GM21786 (cell line): ENCODE data around the gene C1orf226.
"Not testable (repeated sequence)": the region's sequence is repeated elsewhere in the genome, so short reads cannot be mapped to it uniquely, and the experiment has no call there.

ENCODE experiments used
- ATAC-seq: cut with Tn5 transposase; IDR thresholded peaks from one replicate; pipeline ENCODE4 v1.9.1; 2021; ENCODE audit not compliant: unreplicated experiment

C1orf226 gene

DNA sequence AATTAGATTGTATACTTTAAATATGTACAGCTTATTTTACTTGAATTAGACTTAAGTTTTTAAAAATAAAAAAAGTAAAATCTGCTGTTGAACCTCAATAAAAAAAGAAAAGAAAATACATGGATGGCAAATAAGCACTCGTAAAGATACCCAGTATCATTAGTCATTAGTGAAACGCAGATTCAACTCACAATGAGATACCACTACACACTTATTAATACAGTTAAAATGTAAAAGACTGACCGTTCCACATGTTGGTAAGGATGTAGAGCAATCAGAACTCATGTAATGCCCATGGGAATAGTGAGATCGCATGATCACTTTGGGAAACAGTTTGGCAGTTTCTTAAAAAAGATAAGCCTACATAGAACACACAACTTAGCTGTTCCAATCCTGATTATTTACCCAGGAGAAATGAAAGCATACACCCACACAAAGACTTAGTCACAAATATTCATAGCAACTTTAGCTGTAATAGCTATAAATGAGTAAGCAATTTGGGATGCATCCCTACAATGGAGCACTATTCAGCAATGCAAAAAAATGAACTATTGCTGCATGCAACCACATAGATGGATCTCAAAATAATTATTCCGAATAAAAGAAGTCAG, 23.1 kb downstream of the C1orf226 start:
- no peak for ATAC-seq

DNA sequence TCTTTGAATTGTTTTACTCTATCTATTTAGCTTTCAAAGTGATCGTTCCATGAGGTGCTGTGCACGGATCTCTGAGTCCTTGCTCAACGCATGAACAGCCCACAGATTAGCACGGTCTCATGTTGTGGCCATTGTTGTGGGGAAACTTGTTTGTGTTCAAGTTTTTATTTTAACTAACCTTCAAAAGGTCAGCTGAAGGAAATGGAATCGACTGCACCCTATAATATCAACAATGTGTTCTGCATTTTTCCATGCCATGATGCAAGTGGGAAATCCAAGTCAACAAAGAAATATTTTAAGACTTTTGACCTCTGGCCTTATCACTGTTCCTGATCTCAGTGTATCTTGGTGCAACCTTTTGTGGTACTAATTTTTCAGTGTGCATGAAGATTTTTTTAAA, 24.3 kb downstream of the C1orf226 start:
- ATAC-seq, result no peak

DNA sequence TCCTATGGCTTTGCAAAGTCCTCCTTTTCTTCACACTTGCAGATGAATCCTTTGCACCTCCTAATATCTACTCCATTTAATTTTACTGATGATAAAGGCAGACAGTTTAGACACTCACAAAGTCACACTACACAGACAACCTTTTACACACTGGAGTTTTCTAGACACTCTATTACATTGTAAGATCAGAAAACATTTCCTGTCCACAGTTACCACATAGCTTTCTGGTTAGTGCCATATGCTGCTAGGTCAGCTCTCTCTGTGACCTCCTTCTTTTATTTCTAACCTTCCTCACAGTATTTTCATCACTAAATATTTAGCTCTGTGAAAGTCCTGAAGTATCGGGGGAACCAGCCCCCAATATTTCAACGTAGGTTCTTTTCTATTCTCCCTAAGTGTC, 25.3 kb downstream of the C1orf226 start:
- no peak for ATAC-seq

DNA sequence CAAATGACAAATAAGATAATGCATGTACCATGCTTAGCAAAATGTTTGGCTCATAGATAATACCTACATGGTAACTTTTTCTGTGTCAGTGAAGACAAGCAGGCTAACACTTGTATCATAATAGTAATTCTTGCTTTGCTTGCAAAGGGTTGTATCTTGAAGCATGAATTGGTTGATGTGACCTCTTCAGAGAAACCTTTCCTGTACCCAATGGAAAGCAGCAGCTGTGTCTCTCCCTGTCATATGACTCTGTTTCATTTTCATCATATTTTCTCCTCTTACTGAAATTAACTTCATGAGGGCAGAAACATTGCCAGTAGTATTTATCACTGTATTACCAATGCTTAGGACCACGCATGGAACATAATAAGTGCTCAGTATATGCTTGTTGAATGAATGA, 26.0 kb downstream of the C1orf226 start:
- no peak for ATAC-seq

DNA sequence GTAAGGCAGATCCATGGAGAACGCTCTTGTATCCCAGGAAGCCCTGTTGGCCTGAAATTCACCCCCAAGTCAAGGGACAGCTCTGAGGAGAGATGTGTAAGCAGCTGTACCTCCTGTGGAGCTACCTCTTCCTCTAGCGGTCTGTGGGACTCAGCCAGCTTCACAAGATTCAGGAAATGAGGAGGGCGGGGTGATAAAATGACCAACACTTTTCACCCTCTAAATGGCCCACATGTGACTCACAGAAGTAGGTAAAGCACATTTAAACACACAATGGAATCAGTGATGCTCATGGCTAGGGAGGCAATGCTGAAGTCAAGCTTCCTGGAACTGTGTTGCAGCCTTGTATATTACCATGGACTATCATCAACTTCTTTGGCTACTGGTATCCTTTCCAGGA, 30.5 kb downstream of the C1orf226 start, which contains the start of gene SH2D1B:
Gene SH2D1B, minus strand, starts transcription at position 135 of the 400 bp plus-strand sequence. Its CDS starts 120 bp downstream, at position 15.
- ATAC-seq, result no peak

DNA sequence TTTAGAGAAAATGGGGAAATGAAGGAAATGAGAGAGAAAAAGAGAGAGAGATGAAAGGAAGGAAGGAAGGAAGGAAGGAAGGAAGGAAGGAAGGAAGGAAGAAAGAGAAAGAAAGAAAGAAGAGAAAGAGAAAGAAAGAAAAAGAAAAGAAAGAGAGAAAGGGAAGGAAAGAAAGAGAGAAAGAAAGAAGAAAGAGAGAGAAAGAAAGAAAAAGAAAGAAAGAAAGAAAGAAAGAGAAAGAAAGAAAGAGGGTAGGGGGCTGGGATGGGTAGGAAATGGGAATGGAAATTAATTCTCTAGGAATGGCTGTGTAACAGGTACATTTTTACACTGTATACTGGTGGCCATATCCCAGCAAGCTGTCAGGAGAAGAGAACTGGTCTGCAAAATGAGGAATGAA, 34.7 kb downstream of the C1orf226 start:
- no peak for ATAC-seq

DNA sequence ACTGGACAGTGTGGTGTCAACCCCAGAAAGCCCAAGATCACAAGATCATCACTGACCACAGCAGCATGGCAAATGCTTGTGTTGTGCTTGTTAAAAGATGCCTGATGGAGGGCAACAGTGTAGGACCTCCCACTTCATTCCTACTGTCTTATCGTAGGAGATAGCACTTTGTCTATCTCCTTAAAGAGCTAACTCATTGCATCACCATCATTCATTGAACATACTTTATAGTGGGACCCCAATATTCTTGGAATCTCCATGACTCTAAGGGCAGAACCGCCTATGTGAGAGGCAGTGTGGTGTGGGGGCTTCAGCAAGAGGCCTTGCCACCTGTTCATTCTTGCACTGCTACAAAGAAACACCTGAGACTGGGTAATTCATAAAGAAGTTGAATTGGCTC, 35.4 kb downstream of the C1orf226 start:
- ATAC-seq, result no peak

DNA sequence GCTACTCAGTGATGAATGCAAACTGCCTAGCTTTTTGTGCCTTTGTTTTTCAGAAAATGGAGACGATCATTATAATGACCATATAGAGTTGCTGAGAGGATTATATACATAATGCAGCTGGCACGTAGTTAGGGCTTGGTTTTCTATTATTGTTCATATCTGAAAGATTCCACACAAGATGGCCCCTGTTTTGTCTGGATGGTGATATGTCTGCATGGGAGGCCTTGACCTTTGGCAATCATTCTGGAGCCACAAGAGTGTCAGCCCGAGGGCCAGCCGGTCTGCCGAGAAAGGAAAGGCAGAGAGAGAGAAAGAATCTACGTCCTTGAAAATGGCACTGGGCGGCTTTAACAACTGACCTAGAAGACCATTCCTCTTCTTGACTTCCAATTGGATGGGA, 36.1 kb downstream of the C1orf226 start:
- ATAC-seq, result no peak

DNA sequence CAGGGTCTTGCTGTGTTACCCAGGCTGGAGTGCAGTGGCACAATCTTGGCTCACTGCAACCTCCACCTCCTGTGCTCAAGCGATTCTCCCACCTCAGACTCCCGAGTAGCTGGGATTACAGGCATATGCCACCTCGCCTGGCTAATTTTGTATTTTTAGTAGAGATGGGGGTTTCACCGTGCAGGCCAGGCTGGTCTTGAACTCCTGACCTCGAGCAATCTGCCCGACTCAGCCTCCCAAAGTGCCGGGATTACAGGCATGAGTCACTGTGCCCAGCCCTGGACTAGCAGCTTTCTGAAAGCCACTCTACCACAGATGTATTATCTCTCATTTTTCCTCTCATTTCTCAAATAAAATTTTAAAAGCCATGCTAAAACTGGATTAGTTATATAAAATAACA, 37.1 kb downstream of the C1orf226 start:
- not testable (repeated sequence) for ATAC-seq

DNA sequence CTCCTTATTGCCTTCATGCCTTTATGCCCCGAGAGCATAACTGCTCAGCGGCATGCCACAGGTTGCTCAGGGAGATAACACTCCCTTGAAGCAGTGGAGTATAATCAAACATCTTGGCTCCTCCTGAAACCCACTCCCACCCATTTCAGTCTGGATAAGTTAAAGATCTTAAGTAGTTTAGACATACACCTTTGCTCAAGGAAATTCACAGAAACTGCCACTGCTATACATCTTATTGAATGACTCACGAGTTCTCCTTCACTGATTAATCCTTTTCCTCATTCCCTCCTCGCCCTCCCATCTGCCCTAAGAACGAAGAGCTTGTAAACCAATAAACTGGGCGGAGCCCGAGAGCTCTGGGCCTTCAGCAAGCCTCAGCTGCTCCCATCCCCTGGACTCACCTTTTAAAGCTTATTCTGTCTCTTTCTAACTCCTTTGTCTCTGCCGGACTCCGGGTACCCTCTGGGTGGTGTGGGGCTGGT, 38.0 kb downstream of the C1orf226 start:
- not testable (repeated sequence) for ATAC-seq

DNA sequence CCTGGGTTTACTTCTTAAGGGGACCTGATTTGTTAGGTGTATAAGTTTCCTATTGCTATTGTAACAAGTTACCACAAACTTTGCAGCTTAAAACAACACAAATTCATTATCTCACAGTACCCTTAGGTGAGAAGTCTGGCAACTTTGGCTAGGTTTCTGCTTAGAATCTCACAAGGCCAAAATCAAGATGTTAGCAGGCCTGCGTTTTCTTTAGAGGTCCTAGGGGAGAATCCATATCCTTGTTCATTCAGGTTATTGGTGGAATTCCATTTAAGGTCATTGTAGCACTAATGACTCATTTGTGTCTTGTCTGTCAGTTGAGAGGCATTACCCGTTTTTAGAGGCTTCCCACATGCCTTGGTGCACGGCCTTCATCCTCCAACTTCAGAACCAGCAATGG, 38.6 kb downstream of the C1orf226 start:
- no peak for ATAC-seq

DNA sequence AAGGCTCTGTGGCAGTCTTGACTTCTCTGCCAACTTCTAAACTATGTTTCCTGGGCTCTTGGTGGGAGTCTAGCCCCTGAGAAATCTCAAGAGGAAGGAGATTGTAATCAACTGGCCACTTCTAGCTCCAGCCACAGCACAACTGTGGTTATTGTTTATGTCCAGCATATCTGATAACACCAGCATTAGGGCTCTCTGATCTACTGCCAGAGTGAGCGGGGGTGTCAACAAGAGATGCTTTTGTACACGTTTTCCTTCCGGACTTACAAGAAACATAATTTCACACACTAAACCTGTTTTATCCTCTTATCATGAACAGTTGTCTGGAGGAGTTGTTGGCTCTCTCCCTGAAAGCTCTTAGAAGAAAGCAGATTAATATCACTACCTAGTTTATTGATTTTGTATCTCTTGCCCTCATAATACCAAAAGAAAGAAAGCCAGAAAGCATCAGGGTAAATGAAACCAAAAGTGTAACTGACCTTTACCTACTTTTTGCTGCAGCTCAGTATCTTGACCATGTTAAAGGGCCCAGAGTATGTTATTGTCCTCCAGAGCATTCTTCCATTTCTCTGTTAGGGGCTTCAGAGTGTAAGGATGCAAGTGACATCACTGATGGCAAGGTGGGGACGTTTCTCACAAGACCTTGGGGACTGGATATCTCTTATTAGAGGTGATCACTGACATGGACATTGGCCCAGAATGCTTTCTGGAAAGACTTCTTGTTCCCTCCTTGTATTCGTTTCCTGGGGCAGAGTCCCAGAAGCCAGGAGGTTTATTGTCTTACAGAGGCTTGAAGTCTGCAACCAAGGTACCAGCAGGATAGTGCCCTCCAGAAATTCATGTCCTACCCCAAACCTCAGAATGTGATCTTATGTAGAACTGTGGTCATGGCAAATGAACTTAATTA, 40.0 kb downstream of the C1orf226 start:
- ATAC-seq, result no peak

DNA sequence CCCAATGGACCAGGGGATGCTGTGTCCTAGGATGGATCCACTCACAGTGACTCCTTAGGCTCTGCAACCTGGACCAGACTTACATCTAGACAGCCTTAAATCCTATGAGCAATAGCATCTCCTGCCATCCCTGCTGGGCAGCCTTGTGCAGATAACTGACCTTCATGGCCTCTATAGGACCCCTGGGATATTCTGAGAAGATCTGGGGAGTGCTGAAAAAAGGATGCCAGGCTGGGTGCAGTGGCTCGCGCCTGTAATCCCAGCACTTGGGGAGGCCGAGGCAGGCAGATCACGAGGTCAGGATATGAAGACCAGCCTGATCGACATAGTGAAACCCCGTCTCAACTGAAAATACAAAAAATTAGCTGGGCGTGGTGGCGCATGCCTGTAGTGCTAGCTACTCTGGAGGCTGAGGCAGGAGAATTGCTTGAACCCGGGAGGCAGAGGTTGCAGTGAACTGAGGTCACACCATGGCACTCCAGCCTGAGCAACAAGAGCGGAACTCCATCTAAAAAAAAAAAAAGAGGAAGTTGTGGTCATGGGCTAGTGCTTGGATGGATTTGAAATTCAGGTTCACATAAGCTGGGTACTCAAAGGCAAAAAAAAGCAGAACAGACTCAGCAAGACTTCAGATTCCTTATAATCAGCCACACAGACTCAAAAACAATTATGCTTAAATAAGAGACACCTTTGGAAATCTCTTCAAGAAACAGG, 41.3 kb downstream of the C1orf226 start:
- ATAC-seq, result no peak

DNA sequence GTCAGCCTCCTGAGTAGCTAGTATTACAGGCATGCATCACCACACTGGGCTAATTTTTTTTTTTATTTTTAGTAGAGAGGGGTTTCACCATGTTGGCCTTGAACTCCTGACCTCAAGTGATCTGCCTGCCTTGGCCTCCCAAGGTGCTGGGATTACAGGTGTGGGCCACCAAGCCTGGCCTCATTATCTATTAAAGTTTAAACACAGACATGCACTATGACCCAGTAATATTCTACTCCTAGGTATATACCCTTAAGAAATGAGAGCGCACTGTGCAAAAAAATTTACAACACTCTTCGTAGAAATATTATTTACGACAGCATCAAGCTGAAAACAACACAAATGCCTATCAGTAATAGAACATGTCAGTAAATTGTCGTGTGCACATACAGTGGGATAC, 49.1 kb downstream of the C1orf226 start:
- no peak for ATAC-seq

DNA sequence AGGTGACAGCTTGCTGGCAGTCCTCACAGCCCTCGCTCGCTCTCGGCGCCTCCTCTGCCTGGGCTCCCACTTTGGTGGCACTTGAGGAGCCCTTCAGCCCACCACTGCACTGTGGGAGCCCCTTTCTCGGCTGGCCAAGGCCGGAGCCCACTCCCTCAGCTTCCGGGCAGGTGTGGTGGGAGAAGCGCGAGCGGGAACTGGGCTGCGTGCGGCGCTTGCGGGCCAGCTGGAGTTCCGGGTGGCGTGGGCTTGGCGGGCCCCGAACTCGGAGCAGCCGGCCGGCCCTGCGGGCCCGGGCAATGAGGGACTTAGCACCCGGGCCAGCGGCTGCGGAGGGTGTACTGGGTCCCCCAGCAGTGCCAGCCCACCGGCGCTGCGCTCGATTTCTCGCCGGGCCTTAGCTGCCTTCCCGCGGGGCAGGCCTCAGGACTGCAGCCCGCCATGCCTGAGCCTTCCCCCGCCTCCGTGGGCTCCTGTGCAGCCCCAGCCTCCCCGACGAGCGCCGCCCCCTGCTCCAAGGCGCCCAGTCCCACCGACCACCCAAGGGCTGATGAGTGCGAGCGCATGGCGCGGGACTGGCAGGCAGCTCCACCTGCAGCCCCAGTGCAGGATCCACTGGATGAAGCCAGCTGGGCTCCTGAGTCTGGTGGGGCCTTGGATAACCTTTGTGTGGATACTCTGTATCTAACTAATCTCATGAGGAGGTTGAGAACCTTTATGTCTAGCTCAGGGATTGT, 51.6 kb downstream of the C1orf226 start:
- ATAC-seq, result not testable (repeated sequence)
